Right renal pelvis (tissue), 4 donors: ENCODE results near the gene MSI2. TPM values are rescaled to one million over a fixed set of nuclear protein-coding genes. Genes with fewer than 3 reads are reported as not detected.

ENCODE experiments used
- DNase-seq, 4 donors: peaks; one replicate each; pipeline ENCODE4 v3.0.0-alpha.2; 2013; ENCODE audit warnings: low read depth in 4 of 4, low spot score in 3 of 4, missing footprints in 1 of 4
- polyA plus RNA-seq, 4 donors: library from polyadenylated mRNA; unstranded; fragments of 120-200 nt; gene quantifications; one replicate each; pipeline ENCODE4 v1.2.1, GENCODE V29; 2013; ENCODE audit not compliant: insufficient read length in 4 of 4

The MSI2 gene
- polyA plus RNA-seq, 4 donors, result 87.4 to 99.4 (median 98.4) TPM

DNA sequence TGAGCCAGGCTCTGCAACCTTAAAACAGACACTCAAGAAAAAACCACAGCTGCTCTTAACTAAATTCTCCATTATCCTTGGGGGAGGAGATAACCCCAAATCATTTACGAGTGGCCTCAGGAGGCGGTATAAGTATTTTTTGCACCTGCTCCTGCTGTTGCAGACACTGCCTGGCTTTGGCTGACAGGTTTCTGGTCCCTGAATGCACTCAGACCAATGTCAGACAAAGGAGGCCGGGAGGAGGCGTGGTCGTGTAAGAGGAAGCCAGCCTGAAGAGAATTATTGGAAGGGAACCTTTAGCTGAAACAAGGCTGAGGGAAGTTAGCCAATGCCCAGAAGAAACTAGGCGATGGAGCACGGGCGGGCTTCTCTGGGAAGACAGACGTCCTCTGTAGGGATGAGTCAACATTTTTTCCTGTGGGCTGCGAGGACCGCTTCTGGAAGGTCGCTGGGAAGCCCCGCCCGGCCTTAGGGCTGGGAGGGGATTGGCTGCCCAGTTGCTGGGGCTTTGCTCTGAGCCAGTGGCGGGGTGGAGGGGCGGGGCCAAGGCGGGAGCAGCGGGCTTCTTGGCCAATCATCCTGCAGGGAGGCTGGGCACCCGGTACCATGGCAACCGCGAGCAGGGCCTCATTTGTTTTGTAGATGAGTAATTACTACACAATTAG is 406.5 kb downstream of the MSI2 start:
- DNase-seq, result peak; percentile 79 to 84 (median 80)

DNA sequence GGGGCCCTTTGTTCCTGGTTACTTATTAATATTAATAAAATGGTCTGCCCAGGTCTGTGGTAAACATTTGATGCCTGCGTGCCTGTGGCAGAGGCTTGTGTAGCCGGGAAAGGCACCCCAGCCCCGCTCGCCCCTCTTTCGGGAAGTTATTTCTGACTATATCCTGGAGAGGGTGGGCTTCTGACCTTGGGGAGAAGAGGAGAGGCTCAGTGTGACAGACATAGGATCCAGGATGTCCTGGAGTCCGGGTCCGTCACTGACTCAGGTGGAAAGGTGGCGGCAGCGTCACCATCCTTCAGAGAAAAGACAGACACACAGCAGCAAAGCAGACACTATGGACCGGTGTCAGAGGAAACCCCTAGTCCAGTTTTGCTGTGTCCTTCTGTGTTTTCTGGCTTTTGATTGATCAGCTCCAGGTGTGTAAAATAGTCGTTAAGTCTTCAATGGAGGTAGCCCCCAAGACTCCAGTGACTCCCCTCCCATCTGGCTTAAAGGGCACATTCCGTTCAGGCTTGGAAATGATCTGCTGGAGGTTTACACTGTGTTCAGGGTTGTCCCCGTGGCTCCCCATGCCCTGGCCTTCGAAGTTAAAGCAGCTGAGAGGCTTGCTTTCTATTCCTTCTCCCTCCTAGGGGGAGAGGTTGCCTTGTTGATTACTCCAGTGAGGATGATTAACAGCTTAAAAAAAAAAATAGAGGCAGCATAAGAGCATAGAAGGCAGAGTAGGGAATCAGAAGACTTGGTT is 407.2 kb downstream of the MSI2 start:
- no peak for DNase-seq

DNA sequence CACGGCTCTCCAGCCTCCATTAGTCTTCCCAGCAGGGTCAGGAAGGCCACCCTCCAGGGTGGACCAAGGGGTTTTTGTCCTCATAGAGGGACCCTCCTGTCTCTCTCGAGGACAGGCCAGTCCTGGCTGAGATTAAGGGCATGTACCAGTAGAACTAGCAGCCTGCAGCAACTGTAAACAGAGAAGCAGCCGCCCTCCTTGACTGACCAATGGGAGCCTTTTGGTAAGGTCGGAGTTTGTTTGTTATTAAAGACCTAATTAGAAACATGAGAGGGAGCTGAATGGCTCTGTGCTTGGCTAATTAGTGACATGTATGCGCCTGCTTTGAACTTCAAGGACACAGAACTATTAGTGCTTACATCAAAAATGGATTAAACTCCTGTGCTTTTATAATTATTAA is 408.8 kb downstream of the MSI2 start:
- DNase-seq, result no peak

DNA sequence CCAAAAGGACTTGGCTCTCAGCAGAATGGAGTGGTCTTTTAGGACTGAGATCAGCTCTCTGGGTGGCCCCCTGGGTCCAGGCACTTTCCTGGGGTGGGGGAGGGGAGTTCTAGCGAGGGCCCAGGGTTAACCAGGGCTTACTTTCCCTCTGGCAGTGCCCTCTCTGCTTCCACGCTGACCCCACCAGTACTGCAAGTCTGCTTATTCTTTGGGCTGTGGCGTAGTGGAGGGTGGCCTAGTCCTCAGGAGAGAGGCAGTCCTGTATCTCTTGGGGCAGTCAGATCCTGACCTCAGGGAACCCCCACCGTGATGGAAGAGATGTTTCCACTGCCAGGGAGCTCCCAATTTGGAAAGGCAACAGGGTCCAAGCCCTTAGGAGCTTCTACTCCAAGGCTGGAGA is 409.4 kb downstream of the MSI2 start:
- no peak for DNase-seq

DNA sequence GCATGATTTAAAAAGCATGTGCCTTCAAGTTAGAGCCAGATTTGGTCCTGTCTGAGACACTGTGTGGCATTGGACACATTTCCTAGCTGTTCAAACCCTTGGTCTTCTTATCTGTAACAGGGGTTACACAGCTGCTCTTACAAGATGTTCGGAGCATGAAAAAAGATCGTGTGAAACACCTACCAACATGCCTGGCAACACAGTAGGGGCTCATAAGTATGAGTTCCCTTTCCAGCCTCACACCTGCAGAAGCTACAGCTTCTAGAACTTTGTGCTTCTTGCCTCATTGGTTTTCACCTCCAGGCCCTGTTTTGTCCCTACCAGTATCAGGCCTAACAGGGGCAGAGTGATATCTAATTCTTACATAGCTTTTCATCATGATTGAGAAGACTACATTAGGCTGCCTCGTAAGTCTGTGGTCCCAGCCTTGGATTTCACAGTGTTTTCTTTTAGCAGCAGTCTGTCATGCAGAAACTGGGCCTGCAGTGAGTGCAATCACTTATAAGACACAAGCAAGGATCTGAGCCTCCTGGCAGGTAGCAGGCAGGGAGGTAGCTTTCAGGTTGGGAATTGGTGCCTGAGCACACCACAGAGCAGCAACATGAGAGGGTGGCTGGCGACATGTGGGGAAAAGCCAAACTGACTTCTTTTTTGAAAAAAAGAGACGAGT is 410.0 kb downstream of the MSI2 start:
- DNase-seq, result no peak

GRCh38 chr17:57666946-57667345 is 410.6 kb downstream of the MSI2 start:
- no peak for DNase-seq

DNA sequence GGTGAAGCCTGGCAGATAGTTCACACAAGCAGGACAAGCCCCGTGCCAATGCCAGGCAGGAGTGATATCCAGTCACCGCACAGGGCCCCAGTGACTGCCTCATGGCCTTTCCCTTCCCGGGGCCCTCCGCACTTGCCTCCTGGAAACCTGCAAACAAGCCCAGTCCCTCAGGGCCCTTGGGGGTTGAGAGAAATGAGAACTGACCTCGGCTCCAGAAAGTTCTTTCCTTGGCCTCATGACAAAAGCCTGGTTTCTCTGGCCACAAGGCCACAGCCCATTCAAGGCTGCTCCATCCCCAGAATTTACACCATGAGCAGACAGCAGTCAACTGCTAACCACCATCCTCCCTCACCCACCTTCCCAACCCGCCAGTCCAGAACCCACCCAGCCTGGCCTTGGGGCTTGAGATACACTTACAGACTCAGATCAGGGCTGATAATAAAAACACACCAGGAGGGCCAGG is 411.2 kb downstream of the MSI2 start:
- no peak for DNase-seq

- no peak for DNase-seq
These were observed 412.0 kb downstream of the MSI2 start for GRCh38 chr17:57668332-57668731.

DNA sequence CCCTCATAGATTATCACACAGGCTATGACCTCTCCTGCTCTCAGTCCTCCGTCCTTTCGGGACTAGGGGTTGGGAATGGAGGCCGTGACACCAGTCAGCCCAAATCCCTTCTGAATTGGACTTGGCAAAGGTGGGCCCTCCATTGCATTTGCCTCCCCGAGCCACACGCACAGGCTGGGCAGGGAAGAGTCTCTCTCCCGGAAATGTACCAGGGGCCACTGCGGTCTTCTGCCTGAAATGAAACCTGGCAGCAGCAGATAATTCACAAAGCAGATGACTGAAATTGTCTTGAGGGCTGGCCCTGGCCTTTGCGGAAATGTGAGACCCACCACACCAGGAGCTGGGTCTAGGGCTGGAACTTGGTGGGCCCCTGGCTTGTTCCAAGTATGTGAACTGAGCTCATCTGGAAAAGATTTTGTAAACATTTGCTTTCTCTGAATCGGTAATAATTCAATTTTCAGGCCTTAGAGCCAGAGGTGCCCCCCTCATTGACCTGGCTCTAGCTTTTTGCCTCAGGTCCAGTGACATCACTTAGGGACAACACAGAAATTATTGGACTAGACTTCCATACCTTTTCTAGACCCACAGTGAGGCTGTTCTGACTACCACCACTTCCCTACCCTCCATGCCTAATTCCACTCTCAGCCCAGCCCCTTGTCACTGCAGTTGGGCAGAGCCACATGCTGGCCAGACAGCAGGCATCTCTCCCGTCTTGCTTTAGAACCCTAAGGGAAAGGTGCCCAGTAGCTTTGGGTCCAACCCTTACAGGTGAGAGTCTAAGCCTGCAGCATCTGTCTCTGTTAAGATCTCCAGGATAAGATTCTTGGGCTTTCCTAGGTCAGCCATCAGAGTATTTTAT is 413.6 kb downstream of the MSI2 start:
- DNase-seq, result no peak

DNA sequence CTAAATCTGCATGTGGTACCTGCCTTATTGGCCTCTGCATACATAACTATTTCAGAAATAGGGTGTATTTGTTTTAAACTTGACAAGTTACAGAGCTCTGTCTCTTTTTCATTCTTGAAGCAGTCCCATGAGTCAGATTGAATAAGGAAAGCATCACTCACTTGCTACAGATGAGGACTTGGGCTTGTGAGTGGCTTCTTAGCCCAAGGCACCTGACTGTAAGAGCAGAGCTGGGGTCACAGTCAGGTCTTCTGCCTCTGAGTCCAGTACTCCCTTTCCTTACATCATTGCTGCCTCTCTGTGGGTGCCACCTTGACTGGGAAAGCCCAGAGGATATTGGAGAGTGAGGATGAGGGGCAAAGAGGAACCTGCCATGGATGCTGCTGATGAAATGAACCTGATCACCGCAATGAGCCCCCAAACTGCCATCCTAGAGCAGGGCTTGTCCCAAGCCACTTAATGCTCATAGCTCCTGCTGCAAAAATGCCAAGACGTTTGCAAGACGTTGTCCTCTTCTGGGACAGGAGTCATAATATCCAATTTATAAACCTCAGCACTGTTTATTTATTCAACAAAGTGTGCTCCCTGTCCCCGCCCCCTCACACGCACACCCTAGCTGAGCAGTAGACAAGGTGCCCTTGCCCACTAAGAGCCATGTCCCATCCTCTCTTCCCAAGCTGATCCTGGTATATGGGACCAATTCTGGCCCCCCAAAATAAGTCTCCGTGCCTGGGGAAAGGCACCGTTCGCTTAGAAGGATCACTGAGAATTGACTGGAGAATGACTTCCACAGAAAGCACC is 414.6 kb downstream of the MSI2 start:
- no peak for DNase-seq

DNA sequence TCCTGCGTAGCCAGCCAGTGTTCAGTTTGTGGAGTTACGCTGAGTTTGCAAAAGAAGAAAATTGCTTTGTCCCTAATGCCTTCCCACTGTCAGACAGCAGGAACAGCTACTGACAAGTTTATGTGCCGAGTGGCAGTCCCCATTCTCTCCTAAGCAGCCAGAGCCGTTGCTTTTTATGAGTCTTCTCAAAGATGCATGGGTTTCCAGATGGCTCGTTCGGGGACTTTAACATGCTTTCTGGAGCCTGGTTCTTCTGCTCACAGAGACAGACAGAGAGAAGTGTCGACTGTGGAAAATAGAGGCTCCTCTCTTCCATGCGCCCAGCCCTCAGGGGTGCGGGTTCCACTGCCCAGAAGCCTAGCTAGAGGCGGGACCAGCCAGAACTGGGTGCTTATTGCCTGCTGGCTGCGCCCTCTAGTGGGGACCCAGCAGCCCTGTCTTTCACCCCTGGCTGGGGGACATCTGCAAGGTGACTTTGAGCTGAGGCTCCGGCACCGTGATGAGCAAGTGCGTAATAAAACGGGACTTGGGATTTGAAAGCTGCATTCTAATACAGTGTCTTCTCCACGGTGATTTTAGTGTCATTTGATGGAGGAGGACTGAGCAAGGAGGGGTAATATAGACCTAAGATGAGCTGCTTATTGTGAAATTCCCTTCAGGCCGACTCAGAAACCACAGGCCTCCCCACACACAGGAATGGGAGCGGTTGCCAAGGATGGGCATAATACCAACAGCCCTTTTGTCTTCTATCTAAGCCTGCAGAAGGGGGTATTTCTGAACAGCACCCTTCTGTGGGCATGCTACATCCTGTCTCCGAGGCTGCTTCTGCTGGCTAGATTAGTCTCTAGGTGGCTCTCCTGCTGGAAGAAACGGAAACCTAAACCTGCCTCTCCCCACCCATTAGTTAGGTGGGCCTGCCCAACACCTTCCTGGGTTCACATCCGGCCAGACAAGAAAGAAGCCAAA is 415.6 kb downstream of the MSI2 start:
- peak; percentile 57 to 65 (median 62) for DNase-seq

DNA sequence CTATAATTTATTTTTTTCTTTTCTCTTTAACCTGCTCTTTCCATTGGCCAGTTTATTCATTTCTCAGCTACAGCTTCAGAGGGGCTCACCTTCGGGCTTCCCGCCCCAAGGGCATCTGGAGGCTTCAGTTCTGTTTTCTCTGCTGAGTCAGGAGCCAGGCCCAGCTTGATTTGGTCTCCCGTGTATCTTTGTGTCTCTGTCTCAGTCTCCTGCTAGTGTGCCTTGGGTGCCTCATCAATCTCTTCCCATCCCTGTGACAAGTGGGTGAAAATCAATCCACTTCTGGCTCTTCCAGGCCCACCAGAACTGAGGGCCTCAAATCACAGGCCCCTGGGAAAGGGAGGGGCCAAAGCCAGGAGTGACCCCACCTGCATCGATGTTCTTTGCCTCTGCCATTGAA is 416.6 kb downstream of the MSI2 start:
- no peak for DNase-seq

DNA sequence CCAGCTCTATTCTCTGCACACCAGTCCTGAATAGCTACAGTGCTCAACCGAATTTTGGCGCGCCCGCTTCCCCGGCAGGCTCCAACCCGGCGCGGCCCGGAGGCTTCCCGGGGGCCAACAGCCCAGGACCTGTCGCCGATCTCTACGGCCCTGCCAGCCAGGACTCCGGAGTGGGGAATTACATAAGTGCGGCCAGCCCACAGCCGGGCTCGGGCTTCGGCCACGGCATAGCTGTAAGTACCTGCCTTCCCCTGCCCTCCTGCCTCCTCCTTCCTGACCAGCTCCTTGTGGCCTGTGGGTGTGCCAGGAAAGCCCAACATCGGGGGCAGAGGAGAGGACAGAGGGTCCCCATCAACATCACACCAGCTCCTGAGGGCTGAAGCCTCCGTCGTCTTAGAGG is 418.6 kb downstream of the MSI2 start:
- DNase-seq, result no peak

GRCh38 chr17:57675427-57676387 is 419.4 kb downstream of the MSI2 start:
- DNase-seq, result no peak

DNA sequence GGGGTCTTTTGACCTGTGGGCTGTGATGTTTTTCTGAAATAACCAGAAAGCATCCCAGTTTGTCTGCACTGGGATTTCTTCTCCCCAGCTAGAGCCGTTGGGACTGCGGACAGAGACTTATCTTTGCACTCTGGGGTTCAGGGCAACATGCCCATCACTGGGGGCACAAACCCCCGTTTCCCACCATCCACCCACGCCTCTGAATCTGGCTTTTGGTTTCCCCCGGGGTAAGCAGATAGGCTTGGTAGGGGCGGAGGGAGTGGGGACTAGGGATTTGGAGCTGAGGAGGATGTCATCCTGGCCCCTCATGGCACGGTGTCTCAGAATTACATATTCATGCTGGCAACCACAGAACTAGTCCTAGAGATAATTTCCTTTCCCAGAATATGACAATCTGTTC is 420.2 kb downstream of the MSI2 start:
- DNase-seq, result no peak

DNA sequence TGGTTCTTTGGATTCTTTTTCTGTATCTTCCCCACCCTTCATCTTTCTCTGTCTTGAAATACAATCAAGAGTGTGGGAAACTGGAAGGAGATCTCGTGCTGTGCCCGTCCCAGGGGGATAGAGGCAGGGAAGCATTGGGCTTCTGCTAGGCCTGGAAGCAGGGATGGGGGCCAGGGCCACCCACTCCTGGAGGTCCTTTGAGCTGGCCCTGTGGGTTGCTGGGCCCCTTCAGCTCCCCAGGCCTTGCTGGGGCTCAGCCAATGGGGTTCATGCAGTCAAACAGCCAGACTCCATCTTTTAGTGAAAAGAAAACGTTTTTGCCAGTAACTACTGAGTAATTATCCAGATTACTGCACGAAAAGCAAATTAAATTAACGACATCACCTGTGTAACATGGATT is 421.0 kb downstream of the MSI2 start:
- DNase-seq, result no peak

DNA sequence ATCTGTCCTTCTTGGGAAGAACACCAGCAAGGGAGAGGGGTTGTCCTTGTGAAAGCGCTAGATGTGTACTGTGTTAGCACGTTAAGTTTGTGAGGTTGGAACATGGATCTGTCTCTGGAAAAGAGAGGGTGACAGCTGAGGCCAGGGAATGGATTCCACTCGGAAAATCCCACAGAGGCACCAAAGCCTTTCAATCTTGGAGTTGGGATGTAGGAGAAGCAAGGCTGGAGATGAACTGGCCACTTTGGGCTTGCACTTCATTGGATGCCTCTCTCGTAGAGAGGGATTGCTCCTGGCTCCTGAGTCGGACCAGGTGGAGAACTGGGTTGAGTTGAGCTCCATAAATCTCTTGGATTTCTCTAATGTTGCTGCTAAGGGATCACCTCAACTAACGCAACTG is 421.5 kb downstream of the MSI2 start:
- DNase-seq, result no peak

DNA sequence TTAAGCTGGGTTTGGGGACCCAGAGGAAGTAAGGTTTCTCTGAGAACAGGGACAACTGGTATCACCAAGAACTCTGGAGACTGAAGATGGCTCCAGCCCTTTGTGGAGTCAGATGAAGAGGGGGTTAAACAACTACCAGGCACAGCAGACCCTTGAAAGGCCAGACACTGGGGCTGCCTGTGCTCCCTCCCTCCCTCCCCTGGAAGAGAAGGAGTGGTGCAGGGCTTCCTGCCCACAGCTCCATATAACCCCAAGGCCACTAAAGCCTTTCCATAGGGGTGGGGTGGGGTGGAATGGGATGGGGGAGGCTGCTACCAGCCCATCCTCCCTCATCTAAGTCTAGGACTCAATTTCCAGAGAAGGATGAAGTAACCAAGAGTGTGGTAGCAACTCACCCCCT is 422.1 kb downstream of the MSI2 start:
- DNase-seq, result no peak
